Astrocyte (in vitro differentiated cells and primary cell): ENCODE data around the gene PPT2.

Experiments
- CTCF ChIP-seq: IDR thresholded peaks from 2 replicates; pipeline ENCODE4 v1.5.1; 2011; ENCODE audit warnings: low read depth, mild to moderate bottlenecking, inconsistent platforms, low read length, moderate library complexity; ENCODE audit not compliant: insufficient read depth
- EZH2 ChIP-seq: IDR thresholded peaks from 2 replicates; pipeline ENCODE4 v1.6.1; 2012; ENCODE audit warnings: mild to moderate bottlenecking, low read length, inconsistent platforms; ENCODE audit not compliant: insufficient read depth

GRCh38 chr6:32146287-32146686 is 7.7 kb upstream of the PPT2 start:
- TF ChIP-seq CTCF: no peak
- no peak for TF ChIP-seq EZH2
